Spinal cord (tissue), 10 donors: ENCODE measurements around the gene TICAM2. TPM values are rescaled to one million over a fixed set of nuclear protein-coding genes. Genes with fewer than 3 reads are reported as not detected.

Source experiments
- DNase-seq, 6 donors: peaks; one replicate each; pipeline versions ENCODE4 v3.0.0 to v3.0.0-alpha.2; 2013 to 2015; ENCODE audit warnings: low spot score in 6 of 6, low read depth in 4 of 6
- H3K27ac ChIP-seq: one replicate; pipeline ENCODE4 v1.5.1; 2013; ENCODE audit warnings: low read depth, low read length, control low read depth
- H3K27me3 ChIP-seq: one replicate; pipeline ENCODE4 v1.6.1; 2013; ENCODE audit warnings: low read length; ENCODE audit not compliant: control insufficient read depth, insufficient read depth
- H3K36me3 ChIP-seq: one replicate; pipeline ENCODE4 v1.6.1; 2013; ENCODE audit warnings: low read length; ENCODE audit not compliant: control insufficient read depth, insufficient read depth
- H3K4me1 ChIP-seq: one replicate; pipeline ENCODE4 v1.6.1; 2013; ENCODE audit warnings: low read length; ENCODE audit not compliant: control insufficient read depth, insufficient read depth
- H3K4me3 ChIP-seq: one replicate; pipeline ENCODE4 v1.5.1; 2013; ENCODE audit warnings: low read depth, low read length, control low read depth
- H3K9me3 ChIP-seq: one replicate; pipeline ENCODE4 v1.6.1; 2013; ENCODE audit warnings: low read length; ENCODE audit not compliant: control insufficient read depth, insufficient read depth
- WGBS: methylation state at CpG from one replicate; pipeline ENCODE4 v1.1.5; 2013; ENCODE audit warnings: missing lambda C conversion rate; ENCODE audit not compliant: insufficient coverage; 5-methylcytosine and 5-hydroxymethylcytosine counted together
- polyA plus RNA-seq, 2 donors: library from polyadenylated mRNA; unstranded; fragments of 120-200 nt; gene quantifications; one replicate each; pipeline ENCODE4 v1.2.1, GENCODE V29; 2013; ENCODE audit not compliant: insufficient read length in 2 of 2
- total RNA-seq, 2 donors: library from RNA; depleted of rRNA in 1 of 2; stranded (reverse); fragments of 120-200 nt in 1 of 2; fragments of >200 nt in 1 of 2; gene quantifications; one replicate each; pipeline versions ENCODE4 v1.2.3 to v1.2.4, GENCODE V29; 2013 to 2014
- donor health status: healthy.

The TICAM2 gene
- total and polyA plus RNA-seq, 4 donors = 2.3 to 5.3 (median 3.6) TPM

DNA sequence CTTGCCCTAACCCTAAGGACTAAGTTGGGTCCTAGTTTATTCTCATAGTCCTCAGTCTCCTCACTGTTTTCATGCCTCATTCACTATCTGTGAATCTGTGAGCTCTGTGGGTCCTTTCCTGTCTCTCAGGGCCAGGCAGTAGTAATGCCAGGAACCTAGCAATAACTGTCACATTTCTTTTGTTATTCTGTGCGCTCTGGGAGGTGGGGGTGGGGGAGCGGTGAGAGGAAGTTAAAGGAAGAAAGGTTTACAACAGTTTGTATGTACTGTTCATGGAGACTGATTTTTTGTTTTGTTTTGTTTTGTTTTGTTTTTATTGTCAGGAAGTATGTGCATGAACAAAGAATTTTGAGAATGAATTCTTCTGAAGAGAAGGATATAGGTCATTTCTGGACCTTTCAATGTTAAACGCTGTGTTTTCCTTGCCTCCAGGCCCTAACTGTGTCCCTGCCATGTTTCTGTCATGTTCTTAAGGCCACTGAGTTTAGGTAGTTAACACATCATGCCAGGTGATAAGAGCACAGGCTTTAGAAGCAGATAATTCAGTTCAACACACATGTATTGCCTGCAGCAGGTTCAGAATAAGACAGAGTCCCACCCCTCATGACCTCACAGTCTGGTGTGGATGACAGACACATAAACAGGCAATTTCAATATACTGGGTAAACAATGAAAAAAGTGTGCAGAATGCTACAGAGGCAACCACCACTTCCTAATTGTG, 44.5 kb downstream of the TICAM2 start:
- Histone ChIP-seq H3K9me3 (no peaks in the 10 kb centered on the region), H3K4me1 (peaks cover 6% of the 10 kb centered on the region), H3K27ac (no peak overlapping the region), H3K27me3 (no peaks in the 10 kb centered on the region), H3K36me3 (no peaks in the 10 kb centered on the region), H3K4me3 (no peak overlapping the region)
- DNase-seq = no peak
- 64% methylated on average over 3 of the region's 3 CpGs for WGBS

DNA sequence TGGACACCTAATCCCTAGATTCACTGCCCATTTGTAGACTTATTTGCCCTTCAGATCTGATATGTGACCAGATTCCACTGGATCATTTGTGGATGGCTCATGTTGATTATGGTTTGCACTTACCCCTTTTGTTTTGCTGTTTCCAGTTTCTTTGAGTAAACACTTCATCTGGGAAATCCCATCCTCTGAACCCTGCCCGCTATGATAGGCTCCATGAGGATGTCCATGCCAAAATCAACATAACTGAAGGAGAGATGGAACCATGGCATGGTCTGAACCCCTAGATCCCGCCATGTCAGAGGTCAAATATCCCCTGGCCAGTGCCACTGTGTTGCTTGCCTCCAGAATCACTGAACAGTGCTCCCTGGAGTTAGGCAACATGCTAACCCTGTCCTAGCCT, 46.0 kb downstream of the TICAM2 start:
- H3K4me3 ChIP-seq = no peak overlapping the region
- H3K9me3 ChIP-seq = no peaks in the 10 kb centered on the region
- H3K36me3 ChIP-seq = no peaks in the 10 kb centered on the region
- H3K4me1 ChIP-seq = peaks cover 6% of the 10 kb centered on the region
- H3K27ac ChIP-seq = no peak overlapping the region
- DNase-seq = no peak
- H3K27me3 ChIP-seq = no peaks in the 10 kb centered on the region
- WGBS = 90% methylated on average over 2 of the region's 2 CpGs

DNA sequence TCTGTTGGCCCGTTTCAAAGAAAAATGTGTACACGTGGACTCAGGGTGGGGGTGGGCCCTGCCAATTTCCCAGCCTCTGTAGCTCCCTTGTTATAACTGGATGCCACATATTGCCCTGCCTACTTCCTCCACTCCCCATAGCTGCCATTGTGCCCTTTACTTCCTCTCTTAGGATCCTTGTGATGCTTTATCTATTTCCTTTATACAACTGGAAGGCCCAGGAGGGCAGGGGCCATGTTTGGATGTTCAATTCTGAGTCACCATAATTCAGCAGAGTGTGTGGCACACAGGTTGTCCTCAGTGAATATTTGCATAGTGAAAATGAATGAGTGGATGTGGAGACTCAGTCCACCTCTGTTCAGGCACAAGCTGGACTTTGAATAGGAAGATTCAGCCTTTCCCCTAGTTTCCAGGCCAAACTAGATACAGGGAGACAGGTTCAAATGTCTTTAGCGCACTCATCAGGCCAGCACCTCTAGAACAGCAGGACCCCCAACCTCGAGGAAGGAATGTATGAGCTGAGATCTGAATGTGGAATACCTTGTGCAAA, 47.1 kb downstream of the TICAM2 start:
- no peak for DNase-seq
- H3K9me3 ChIP-seq = no peaks in the 10 kb centered on the region
- no peaks in the 10 kb centered on the region for H3K36me3 ChIP-seq
- WGBS = 100% methylated on average over 3 of the region's 4 CpGs
- H3K4me1 ChIP-seq = peaks cover 6% of the 10 kb centered on the region
- H3K27ac ChIP-seq = no peak overlapping the region
- no peaks in the 10 kb centered on the region for H3K27me3 ChIP-seq
- no peak overlapping the region for H3K4me3 ChIP-seq

DNA sequence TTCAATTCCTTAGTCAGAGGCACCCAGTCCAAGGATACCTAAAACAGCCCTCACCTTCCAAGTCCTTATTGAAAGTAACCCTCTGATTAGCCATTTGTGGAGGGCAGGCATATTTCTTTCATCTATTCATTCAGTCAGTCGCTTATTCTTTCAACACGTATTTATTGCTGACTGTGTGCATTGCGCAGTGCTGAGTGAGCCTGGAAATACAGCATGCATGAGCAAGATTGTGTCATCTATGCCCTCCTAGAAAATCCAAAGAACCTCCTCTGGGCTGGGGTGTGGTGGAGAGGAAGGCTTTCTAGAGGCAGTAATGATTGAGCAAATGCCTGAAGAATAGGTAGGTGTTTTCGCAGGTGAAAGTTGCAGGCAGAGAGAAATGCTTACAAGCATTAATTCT, 49.2 kb downstream of the TICAM2 start:
- Histone ChIP-seq H3K36me3 (no peaks in the 10 kb centered on the region), H3K4me1 (peaks cover 6% of the 10 kb centered on the region), H3K27ac (no peak overlapping the region), H3K4me3 (no peak overlapping the region), H3K27me3 (no peaks in the 10 kb centered on the region), H3K9me3 (no peaks in the 10 kb centered on the region)
- no peak for DNase-seq
- 94% methylated on average over 3 of the region's 4 CpGs for WGBS

DNA sequence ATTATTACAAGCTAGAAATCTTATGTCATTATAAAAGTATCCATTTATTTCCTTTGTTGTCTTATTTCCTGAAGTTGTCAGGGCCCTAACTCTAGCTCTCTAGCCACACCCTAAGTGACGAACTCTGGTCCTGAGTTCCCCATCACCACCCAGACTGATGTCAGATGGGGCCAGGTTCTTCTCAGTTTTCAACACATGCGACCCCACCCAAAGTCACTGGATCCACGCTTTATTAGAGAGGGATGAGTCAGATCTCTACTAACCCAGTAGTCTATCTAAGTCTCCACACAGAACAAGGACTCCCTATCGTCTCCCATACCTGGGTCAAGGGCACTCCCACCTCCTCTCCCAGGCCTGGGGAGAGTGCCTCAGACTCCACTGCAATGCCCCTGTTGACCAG, 50.9 kb downstream of the TICAM2 start:
- H3K4me1 ChIP-seq = no peaks in the 10 kb centered on the region
- 93% methylated on average over 3 of the region's 4 CpGs for WGBS
- DNase-seq = no peak
- H3K36me3 ChIP-seq = no peaks in the 10 kb centered on the region
- H3K9me3 ChIP-seq = no peaks in the 10 kb centered on the region
- H3K4me3 ChIP-seq = no peak overlapping the region
- no peaks in the 10 kb centered on the region for H3K27me3 ChIP-seq
- H3K27ac ChIP-seq = no peak overlapping the region

DNA sequence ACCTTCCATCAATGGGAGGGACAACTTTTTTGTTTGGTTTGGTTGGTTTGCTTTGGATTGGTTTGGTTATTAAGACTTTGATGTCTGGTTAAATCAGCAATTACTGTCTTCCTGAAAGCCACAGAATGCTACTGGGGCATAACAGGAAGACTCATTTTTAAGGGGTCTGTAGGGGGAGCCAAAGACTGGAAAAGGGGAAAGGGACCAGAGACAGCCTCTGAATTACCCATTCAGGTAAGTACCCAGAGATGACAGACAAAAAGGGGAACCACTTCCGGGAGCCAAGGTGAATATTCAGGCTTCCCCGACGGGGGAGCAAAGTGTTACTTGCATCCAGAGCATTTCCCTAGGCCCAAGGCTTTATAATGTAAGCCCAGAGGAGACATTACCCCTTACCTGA, 53.1 kb downstream of the TICAM2 start:
- 80% methylated on average over 3 of the region's 3 CpGs for WGBS

DNA sequence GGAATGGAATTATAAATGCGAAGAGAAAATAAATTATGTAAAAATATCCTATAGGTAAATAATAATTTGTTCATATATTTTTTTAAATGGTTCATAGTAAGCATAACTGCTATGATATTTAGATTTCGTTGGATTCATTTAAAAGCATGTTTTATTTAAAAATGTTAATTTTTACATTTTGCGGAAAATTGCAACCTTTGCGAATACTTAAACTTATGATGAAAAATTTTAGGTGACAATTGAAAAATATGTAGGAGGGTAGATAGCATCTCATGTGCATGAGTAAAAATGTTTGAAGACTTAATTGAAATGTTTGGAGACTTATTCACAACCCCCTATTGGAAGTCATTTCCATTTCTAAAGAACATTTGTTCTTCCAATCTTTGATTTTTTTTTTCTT, 53.6 kb downstream of the TICAM2 start:
- no CpG with 5 or more reads among the region's 4 CpGs for WGBS
- Histone ChIP-seq H3K9me3 (peaks cover 8% of the 10 kb centered on the region), H3K4me3 (no peak overlapping the region)

More for the DNA sequence above, 53.1 kb downstream of the TICAM2 start:
- Histone ChIP-seq H3K27me3 (no peaks in the 10 kb centered on the region), H3K36me3 (no peaks in the 10 kb centered on the region), H3K9me3 (peaks cover 8% of the 10 kb centered on the region), H3K4me1 (no peaks in the 10 kb centered on the region), H3K27ac (no peak overlapping the region), H3K4me3 (no peak overlapping the region)
- DNase-seq = no peak

DNA sequence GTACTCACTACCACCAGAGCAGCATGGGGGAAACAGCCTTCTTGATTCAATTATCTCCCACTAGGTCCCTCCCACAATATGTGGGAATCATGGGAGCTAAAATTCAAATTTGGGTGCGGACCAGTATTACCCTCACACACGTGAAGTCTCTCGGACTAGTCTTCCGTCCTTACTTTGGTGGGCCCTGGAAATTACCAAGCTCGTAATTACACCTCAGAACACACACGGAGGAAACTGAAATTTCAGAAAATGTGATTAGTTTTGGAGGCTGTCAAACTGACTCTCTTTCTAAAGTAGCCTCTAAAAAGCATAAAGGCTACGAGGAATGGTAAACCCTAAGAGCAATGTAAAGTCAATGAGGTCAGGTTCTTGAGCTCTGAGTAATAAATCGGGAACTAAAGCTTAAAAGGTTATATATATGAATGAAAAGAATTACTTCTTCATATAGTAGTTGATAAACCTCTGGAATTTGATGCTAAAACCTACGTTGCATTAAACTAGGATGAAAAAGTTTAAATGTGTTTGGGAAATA, 56.9 kb downstream of the TICAM2 start:
- WGBS = no CpG with 5 or more reads among the region's 9 CpGs
- Histone ChIP-seq H3K4me3 (peak overlapping the region; percentile 41), H3K9me3 (peaks cover 8% of the 10 kb centered on the region)

More for the DNA sequence above, 53.6 kb downstream of the TICAM2 start:
- no peak for DNase-seq
- no peaks in the 10 kb centered on the region for H3K27me3 ChIP-seq
- H3K27ac ChIP-seq = no peak overlapping the region
- H3K4me1 ChIP-seq = no peaks in the 10 kb centered on the region
- H3K36me3 ChIP-seq = no peaks in the 10 kb centered on the region

DNA sequence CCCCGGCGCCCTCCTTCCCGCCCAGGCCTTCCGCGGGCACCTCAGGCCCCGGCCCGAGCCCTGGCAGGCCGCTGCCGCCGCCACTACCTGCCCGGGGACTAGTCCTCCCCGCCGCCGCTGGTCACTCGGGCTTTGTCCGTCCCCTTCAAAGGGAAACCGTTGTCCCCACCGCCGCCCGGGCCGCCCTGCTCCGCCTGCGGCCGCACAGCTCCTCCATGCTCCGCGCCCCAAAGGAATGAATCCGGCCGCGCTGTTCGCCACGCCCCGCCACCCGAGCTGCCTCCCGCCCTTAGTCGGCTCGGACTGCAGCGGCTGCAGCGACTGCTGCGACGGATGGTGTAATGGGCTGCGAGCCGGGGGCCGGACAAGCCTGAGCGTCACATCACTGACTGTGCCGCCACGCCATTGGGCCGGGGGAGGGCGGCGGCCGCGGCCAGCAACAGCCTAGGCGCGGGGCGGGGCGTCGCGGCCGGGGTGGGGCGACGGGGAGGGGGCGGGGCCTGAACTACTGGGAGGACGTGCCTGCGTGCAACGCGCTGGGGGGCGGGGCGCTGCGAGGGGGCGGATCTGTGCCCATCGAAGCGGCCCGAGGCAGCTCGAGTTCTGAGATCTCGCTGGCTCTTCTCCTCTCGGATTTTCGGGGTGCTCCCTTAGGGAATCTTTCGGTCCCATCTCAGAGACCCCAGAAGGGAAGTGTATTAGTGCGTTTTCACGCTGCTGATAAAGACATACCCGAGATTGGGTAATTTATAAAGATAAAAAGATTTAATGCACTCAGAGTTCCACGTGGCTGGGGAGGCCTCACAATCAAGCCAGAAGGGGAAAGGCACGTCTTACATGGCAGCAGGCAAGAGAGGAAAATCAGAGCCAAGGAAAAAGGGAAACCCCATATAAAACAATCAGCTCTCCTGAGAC, 57.6 kb downstream of the TICAM2 start, which contains the start of gene FEM1C:
TSS of gene FEM1C (minus strand) at position 340 of the 915 bp plus-strand sequence. CDS start 1,282 bp downstream, outside the sequence.
- under 1% methylated on average over 81 of the region's 82 CpGs for WGBS
- Histone ChIP-seq H3K4me1 (peaks cover 3% of the 10 kb centered on the region), H3K9me3 (peaks cover 8% of the 10 kb centered on the region), H3K27me3 (no peaks in the 10 kb centered on the region), H3K27ac (peak within 1 kb of the TSS; percentile 96), H3K4me3 (peak within 1 kb of the TSS; percentile 76), H3K36me3 (no peaks in the 10 kb centered on the region)
- peak; percentile 78 to 98 (median 88) for DNase-seq

More for the DNA sequence above, 56.9 kb downstream of the TICAM2 start:
- DNase-seq = no peak
- no peaks in the 10 kb centered on the region for H3K27me3 ChIP-seq
- no peaks in the 10 kb centered on the region for H3K36me3 ChIP-seq
- H3K27ac ChIP-seq = peak overlapping the region; percentile 90
- peaks cover 3% of the 10 kb centered on the region for H3K4me1 ChIP-seq
